GM12864 (cell line): ENCODE data around the gene ADSL.
"Not testable (repeated sequence)": the region's sequence is repeated elsewhere in the genome, so short reads cannot be mapped to it uniquely, and the experiment has no call there.

Experiments used
- DNase-seq: peaks from one replicate; pipeline ENCODE4 v3.0.0-alpha.2; 2011; ENCODE audit warnings: low read depth
- H3K4me3 ChIP-seq: 2 replicates; pipeline ENCODE4 v1.5.1; 2011; ENCODE audit warnings: mild to moderate bottlenecking, low read depth, low read length, control low read depth
- CTCF ChIP-seq: IDR thresholded peaks from 2 replicates; pipeline ENCODE4 v1.5.1; 2011; ENCODE audit warnings: low read depth, mild to moderate bottlenecking, moderate library complexity, low read length, control low read depth, inconsistent platforms; ENCODE audit errors: missing control alignments

Gene ADSL

DNA sequence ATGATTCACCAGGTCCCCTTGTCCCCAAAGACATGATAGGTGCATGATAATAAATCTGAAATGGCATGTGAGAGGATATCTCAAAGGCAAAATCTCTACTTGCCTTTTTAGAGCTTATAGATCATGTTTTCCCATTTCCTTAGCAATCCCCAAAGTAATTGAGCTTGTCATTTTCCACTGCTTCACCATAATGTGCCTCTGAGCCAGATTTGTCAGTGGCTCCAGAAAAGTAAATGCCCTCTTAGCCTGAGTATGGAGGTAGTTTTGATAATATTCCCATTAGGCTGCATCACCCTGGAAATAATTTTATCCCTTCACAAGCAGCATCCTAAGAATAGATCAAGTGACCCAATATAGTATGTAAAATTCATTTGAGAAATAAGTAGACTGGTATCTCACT, 36.7 kb upstream of the ADSL start:
- no peak for TF ChIP-seq CTCF

GRCh38 chr22:40310081-40310767, 36.1 kb upstream of the ADSL start:
- TF ChIP-seq CTCF = no peak
- no peak for DNase-seq
- H3K4me3 ChIP-seq = no peak overlapping the region

More for the DNA sequence above, 36.7 kb upstream of the ADSL start:
- no peak overlapping the region for H3K4me3 ChIP-seq
- no peak for DNase-seq

GRCh38 chr22:40310768-40311120, 35.6 kb upstream of the ADSL start:
- no peak for TF ChIP-seq CTCF
- no peak overlapping the region for H3K4me3 ChIP-seq
- DNase-seq = no peak

DNA sequence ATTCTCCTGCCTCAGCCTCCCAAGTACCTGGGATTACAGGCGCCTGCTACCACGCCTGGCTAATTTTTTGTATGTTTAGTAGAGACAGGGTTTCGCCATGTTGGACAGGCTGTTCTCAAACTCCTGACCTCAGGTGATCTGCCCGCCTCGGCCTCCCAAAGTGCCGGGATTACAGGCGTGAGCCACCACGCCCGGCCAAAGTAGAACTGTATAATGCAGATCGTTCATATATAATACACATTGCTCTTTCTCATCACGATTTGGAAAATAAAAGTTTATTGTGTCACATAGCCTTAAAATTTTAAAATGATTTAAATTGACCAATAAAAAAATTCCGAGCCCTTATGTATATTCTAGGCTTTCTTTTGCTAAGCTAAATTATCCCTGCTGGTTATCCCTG, 34.7 kb upstream of the ADSL start:
- H3K4me3 ChIP-seq, DNase-seq: not testable (repeated sequence)

GRCh38 chr22:40312050-40312449, 34.2 kb upstream of the ADSL start:
- no peak for TF ChIP-seq CTCF
- DNase-seq = no peak
- H3K4me3 ChIP-seq = no peak overlapping the region

- no peak overlapping the region for H3K4me3 ChIP-seq
- TF ChIP-seq CTCF = no peak
- no peak for DNase-seq
Measured at GRCh38 chr22:40313007-40313406, 33.3 kb upstream of the ADSL start.

DNA sequence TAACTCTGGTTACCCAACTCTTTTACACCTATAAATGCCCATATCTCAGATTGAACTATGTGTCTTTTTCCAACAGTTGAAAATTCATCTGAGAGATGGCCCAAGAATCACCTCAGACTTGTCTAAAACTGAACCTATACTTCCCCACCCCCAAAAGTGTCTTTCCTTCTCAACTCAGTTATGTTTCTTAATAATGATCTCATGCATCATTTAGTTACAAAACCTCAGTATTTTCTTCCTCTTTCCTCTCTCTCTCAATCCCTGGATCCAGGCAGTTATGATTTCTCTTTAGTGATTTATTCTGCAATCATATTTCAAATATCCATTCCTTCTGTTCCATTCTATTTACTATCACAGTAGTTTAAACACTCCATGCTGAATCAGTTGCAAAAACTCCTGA, 32.3 kb upstream of the ADSL start:
- no peak for DNase-seq
- TF ChIP-seq CTCF = no peak
- H3K4me3 ChIP-seq = no peak overlapping the region
